ENCODE results near the gene MAML3. TPM values are rescaled to one million over a fixed set of nuclear protein-coding genes. Genes with fewer than 3 reads are reported as not detected.

Gene MAML3
- total and polyA plus RNA-seq, 9 donors, result 11.1 to 23.8 (median 14.9) TPM

- peak overlapping the region; percentile 50 for H3K4me3 ChIP-seq
- no peaks in the 10 kb centered on the region for H3K9me3 ChIP-seq
- intact Hi-C loops (cut with DNase I), result loop anchor here (2.0 to 10.0 kb wide), 14 partner anchors 85 to 497 kb away; no protein-coding TSS in a partner anchor
- no peaks in the 10 kb centered on the region for H3K36me3 ChIP-seq
- H3K27me3 ChIP-seq, result no peaks in the 10 kb centered on the region
- 0 to 1% (median 0%) methylated on average over 49 to 50 of the region's 50 CpGs for WGBS, 3 donors
- H3K4me1 ChIP-seq (ENCODE audit: insufficient read depth), result peaks cover 2% of the 10 kb centered on the region
- TF ChIP-seq EP300 (IDR thresholded peaks at IDR 0.05) (no peak), CTCF (IDR thresholded peaks at IDR 0.05) (peak in 1 of 3 donors; percentile 31), POLR2A (IDR thresholded peaks at IDR 0.05) (peak; percentile 9)
- H3K27ac ChIP-seq, result peak overlapping the region; percentile 96 to 99
- DNase-seq, result peak; percentile 83 to 86 (median 84)
Observed at GRCh38 chr4:140152013-140152703, 1.8 kb downstream of the MAML3 start.

- 0 to 2% (median 1%) methylated on average over 11 of the region's 11 CpGs for WGBS, 3 donors
- peak overlapping the region; percentile 96 to 99 for H3K27ac ChIP-seq
- TF ChIP-seq CTCF (IDR thresholded peaks at IDR 0.05) (no peak), EP300 (IDR thresholded peaks at IDR 0.05) (no peak), POLR2A (IDR thresholded peaks at IDR 0.05) (peak; percentile 15)
Observed at GRCh38 chr4:140151699-140152012, 2.3 kb downstream of the MAML3 start.

GRCh38 chr4:140150886-140151698 lies 2.9 kb downstream of the MAML3 start:
- TF ChIP-seq CTCF (IDR thresholded peaks at IDR 0.05), result no peak
- peak; percentile 30 for TF ChIP-seq POLR2A (IDR thresholded peaks at IDR 0.05)
- DNase-seq, result peak; percentile 91 to 94 (median 93)
- Histone ChIP-seq H3K4me1 (ENCODE audit: insufficient read depth) (peaks cover 2% of the 10 kb centered on the region), H3K9me3 (no peaks in the 10 kb centered on the region), H3K4me3 (peak overlapping the region; percentile 50), H3K27me3 (no peaks in the 10 kb centered on the region), H3K36me3 (no peaks in the 10 kb centered on the region), H3K27ac (peak overlapping the region; percentile 96 to 99)
- intact Hi-C loops (cut with DNase I), result loop anchor here (2.0 to 10.0 kb wide), 14 partner anchors 86 to 496 kb away; no protein-coding TSS in a partner anchor
- 0 to 1% (median 1%) methylated on average over 77 to 84 of the region's 84 CpGs for WGBS, 3 donors

More at GRCh38 chr4:140151699-140152012, 2.3 kb downstream of the MAML3 start:
- no peaks in the 10 kb centered on the region for H3K9me3 ChIP-seq
- peaks cover 2% of the 10 kb centered on the region for H3K4me1 ChIP-seq (ENCODE audit: insufficient read depth)
- intact Hi-C loops (cut with DNase I), result loop anchor here (2.0 to 10.0 kb wide), 14 partner anchors 86 to 497 kb away; no protein-coding TSS in a partner anchor
- peak; percentile 84 to 91 (median 86) for DNase-seq
- H3K4me3 ChIP-seq, result peak overlapping the region; percentile 50
- no peaks in the 10 kb centered on the region for H3K36me3 ChIP-seq
- H3K27me3 ChIP-seq, result no peaks in the 10 kb centered on the region

- WGBS, 3 donors, result 1% methylated on average over 13 of the region's 13 CpGs
- Histone ChIP-seq H3K27me3 (no peaks in the 10 kb centered on the region), H3K4me1 (ENCODE audit: insufficient read depth) (peaks cover 2% of the 10 kb centered on the region), H3K9me3 (no peaks in the 10 kb centered on the region), H3K27ac (peak overlapping the region; percentile 96 to 99), H3K36me3 (no peaks in the 10 kb centered on the region), H3K4me3 (peak overlapping the region; percentile 50)
- DNase-seq, result peak in 2 of 5 donors; percentile 86 to 91
- TF ChIP-seq CTCF (IDR thresholded peaks at IDR 0.05) (peak in 1 of 3 donors; percentile 21), POLR2A (IDR thresholded peaks at IDR 0.05) (no peak)
- intact Hi-C loops (cut with DNase I), result loop anchor here (2.0 to 10.0 kb wide), 14 partner anchors 87 to 496 kb away; no protein-coding TSS in a partner anchor
Observed at GRCh38 chr4:140150636-140150885, 3.4 kb downstream of the MAML3 start.
